ENCODE results near the gene SCRN1. TPM values are rescaled to one million over a fixed set of nuclear protein-coding genes. Genes with fewer than 3 reads are reported as not detected.
A peak's percentile ranks its signal among the peaks of the same experiment; 100 is the strongest.

Gene SCRN1
- total and polyA plus RNA-seq, 2 of the 13 experiments (the other 11 are each of a cell fraction or from before 2014, with no cell fraction given): 43.2 to 49.8 TPM

GRCh38 chr7:30026229-30027064 lies 36.8 kb upstream of the SCRN1 start, which contains the start of gene FKBP14 (continued):
- TF ChIP-seq ETS1 (CRISPR knock-in tag; IDR thresholded peaks at IDR 0.05) (no peak), ZFP37 (CRISPR knock-in tag; IDR thresholded peaks at IDR 0.05; ENCODE audit: borderline replicate concordance) (0 out of 2 replicates have a peak, but pooled peaks have one; percentile 20), RARA (CRISPR knock-in tag; IDR thresholded peaks at IDR 0.05) (peak; percentile 64), ZBTB2 (CRISPR knock-in tag; IDR thresholded peaks at IDR 0.05; ENCODE audit: low read depth) (no peak), CENPT (CRISPR knock-in tag; IDR thresholded peaks at IDR 0.05; ENCODE audit: low read depth) (no peak), ARID2 (CRISPR knock-in tag; IDR thresholded peaks at IDR 0.05; ENCODE audit: borderline replicate concordance) (0 out of 2 replicates have a peak, but pooled peaks have one; percentile 71), KLF16 (CRISPR knock-in tag; IDR thresholded peaks at IDR 0.05) (peak in 1 of 2 experiments; percentile 71; a peak in 1 of 4 replicates), EZH2 (conservative IDR thresholded peaks at IDR 0.05; ENCODE audit: low read depth, low read length) (no peak), KLF6 (CRISPR knock-in tag; IDR thresholded peaks at IDR 0.05) (no peak; the same call in 1 of the 2 replicates), ZNF580 (CRISPR knock-in tag; IDR thresholded peaks at IDR 0.05; ENCODE audit: borderline replicate concordance, low read depth) (peak; percentile 80; the same call in 1 of the 2 replicates), TSC22D2 (CRISPR knock-in tag; IDR thresholded peaks at IDR 0.05; ENCODE audit: borderline replicate concordance) (0 out of 2 replicates have a peak, but pooled peaks have one; percentile 20), ZNF280B (CRISPR knock-in tag; IDR thresholded peaks at IDR 0.05; ENCODE audit: borderline replicate concordance) (peak; percentile 27; the same call in 1 of the 2 replicates), ZNF704 (CRISPR knock-in tag; IDR thresholded peaks at IDR 0.05; ENCODE audit: borderline replicate concordance) (0 out of 2 replicates have a peak, but pooled peaks have one; percentile 59), TGIF2 (CRISPR knock-in tag; IDR thresholded peaks at IDR 0.05) (peak; percentile 52; the same call in 1 of the 2 replicates), ZSCAN9 (CRISPR knock-in tag; IDR thresholded peaks at IDR 0.05; ENCODE audit: borderline replicate concordance) (peak; percentile 37; the same call in 1 of the 2 replicates), ZNF879 (CRISPR knock-in tag; IDR thresholded peaks at IDR 0.05) (0 out of 2 replicates have a peak, but pooled peaks have one; percentile 30), SAP130 (CRISPR knock-in tag; IDR thresholded peaks at IDR 0.05; ENCODE audit: low read depth) (peak; percentile 87; the same call in 1 of the 2 replicates), ZNF34 (CRISPR knock-in tag; IDR thresholded peaks at IDR 0.05; ENCODE audit: borderline replicate concordance) (no peak), ZNF280D (CRISPR knock-in tag; IDR thresholded peaks at IDR 0.05) (0 out of 2 replicates have a peak, but pooled peaks have one; percentile 16)

Data from HepG2 (cell line).